Neural crest cell (in vitro differentiated cells): ENCODE data around the gene FRYL. TPM values are rescaled to one million over a fixed set of nuclear protein-coding genes. Genes with fewer than 3 reads are reported as not detected.
"Not testable (repeated sequence)": the region's sequence is repeated elsewhere in the genome, so short reads cannot be mapped to it uniquely, and the experiment has no call there.

Source experiments
- DNase-seq: peaks from one replicate; pipeline ENCODE4 v3.0.0; 2021; ENCODE audit warnings: low read depth, mixed read lengths, low spot score
- H3K27ac Mint-ChIP-seq: one replicate; pipeline ENCODE4 v1.8.0; 2021; ENCODE audit warnings: mild to moderate bottlenecking, mixed read lengths; ENCODE audit not compliant: unreplicated experiment
- H3K27me3 Mint-ChIP-seq: 2 replicates; pipeline ENCODE4 v1.8.0; 2021; ENCODE audit warnings: low read depth, mild to moderate bottlenecking, mixed read lengths
- H3K36me3 Mint-ChIP-seq: 2 replicates; pipeline ENCODE4 v1.8.0; 2021; ENCODE audit warnings: low read depth, mild to moderate bottlenecking, mixed read lengths
- H3K4me1 Mint-ChIP-seq: 2 replicates; pipeline ENCODE4 v1.8.0; 2021; ENCODE audit warnings: mixed read lengths
- H3K4me3 Mint-ChIP-seq: one replicate; pipeline ENCODE4 v1.8.0; 2021; ENCODE audit warnings: mild to moderate bottlenecking, mixed read lengths
- H3K9me3 Mint-ChIP-seq: 2 replicates; pipeline ENCODE4 v1.8.0; 2021; ENCODE audit warnings: mixed read lengths
- CTCF ChIP-seq: fragments of 200-600 bp; sonication (generic); conservative IDR thresholded peaks from 2 replicates; pipeline ENCODE4 v1.5.0; 2021; ENCODE audit warnings: antibody characterized with exemption, mild to moderate bottlenecking
- total RNA-seq: library from RNA; stranded (reverse); gene quantifications from 2 replicates; pipeline ENCODE4 v1.2.1, GENCODE V29; 2021

FRYL gene
- total RNA-seq, 1 donor from 2014 or later = 48.7 TPM

- no peak for TF ChIP-seq CTCF
- no peaks in the 10 kb centered on the region for H3K9me3 Mint-ChIP-seq
- H3K27me3 Mint-ChIP-seq = no peaks in the 10 kb centered on the region
- H3K4me1 Mint-ChIP-seq = peaks cover 28% of the 10 kb centered on the region
- no peak for DNase-seq
- H3K36me3 Mint-ChIP-seq = peaks cover 9% of the 10 kb centered on the region
- H3K27ac Mint-ChIP-seq = no peak overlapping the region
- no peak overlapping the region for H3K4me3 Mint-ChIP-seq
These were observed 93.7 kb downstream of the FRYL start for GRCh38 chr4:48686369-48686768.

DNA sequence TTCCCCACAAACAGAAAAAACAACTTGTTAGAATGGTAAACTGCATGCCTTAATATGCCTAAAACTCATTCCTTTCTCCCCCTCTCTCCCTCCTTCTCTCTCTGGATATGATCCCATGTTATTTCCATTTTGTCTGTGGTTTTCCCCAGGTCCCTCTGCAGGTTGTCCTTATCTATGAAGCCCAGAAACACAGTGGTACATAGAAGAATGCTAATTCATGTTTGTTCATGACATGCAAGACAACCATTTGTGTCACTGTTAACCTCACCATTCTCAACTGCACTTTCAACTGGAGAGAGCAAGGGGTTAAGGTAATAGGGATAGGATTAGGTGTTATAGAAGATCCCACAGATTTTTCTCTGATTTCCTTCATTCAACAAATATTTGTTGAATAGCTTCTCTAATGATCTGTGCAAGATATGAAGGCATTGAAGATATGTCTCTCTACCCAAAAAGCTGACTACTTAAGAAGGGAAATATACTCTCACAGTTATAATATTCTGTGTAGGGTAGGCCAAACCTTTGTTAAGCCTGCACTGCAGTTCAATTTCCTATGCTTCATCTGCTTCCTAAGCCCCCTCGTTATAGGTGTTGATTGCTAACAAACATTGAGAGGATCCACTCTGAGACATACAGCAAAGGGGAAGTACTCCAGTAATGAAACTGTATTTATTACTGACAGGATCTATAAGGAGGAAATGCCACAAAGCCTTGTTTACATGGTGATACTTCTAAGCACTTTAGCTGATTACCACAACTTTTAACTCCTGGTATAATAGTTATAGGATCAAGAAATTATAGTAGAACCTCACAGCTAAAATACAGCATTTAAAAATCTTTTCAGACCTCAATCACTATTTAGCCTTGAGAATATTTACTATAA, 96.1 kb downstream of the FRYL start:
- DNase-seq = no peak
- peaks cover 24% of the 10 kb centered on the region for H3K4me1 Mint-ChIP-seq
- H3K27me3 Mint-ChIP-seq = no peaks in the 10 kb centered on the region
- no peak overlapping the region for H3K27ac Mint-ChIP-seq
- no peaks in the 10 kb centered on the region for H3K9me3 Mint-ChIP-seq
- TF ChIP-seq CTCF = no peak
- no peak overlapping the region for H3K4me3 Mint-ChIP-seq
- peaks cover 9% of the 10 kb centered on the region for H3K36me3 Mint-ChIP-seq

- H3K27me3 Mint-ChIP-seq, H3K27ac Mint-ChIP-seq, DNase-seq, H3K9me3 Mint-ChIP-seq, H3K36me3 Mint-ChIP-seq, H3K4me3 Mint-ChIP-seq: not testable (repeated sequence)
- H3K4me1 Mint-ChIP-seq = peaks cover 20% of the 10 kb centered on the region
These were observed 97.2 kb downstream of the FRYL start for GRCh38 chr4:48682870-48683269.

DNA sequence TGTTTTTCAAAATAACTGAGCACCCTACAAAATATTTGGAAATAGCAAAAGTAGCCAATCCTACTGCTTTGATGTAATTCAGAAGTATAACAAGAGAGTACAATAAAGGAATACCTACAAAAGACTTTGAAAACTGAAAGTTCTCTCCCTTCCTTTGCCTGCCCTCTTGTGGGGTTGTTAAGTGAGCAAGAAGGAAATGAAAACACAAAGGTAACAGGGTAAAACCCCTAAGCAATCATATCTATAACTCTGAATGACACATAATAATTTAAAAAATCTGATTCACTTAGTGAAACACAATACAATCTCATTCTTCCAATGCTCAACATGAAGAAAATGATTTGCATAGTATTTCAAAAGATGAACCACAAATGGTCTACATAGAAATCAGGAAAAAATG, 98.2 kb downstream of the FRYL start:
- peaks cover 10% of the 10 kb centered on the region for H3K4me1 Mint-ChIP-seq
- TF ChIP-seq CTCF = no peak
- H3K4me3 Mint-ChIP-seq = no peak overlapping the region
- H3K27me3 Mint-ChIP-seq = no peaks in the 10 kb centered on the region
- H3K9me3 Mint-ChIP-seq = no peaks in the 10 kb centered on the region
- peaks cover 9% of the 10 kb centered on the region for H3K36me3 Mint-ChIP-seq
- no peak overlapping the region for H3K27ac Mint-ChIP-seq
- DNase-seq = no peak

DNA sequence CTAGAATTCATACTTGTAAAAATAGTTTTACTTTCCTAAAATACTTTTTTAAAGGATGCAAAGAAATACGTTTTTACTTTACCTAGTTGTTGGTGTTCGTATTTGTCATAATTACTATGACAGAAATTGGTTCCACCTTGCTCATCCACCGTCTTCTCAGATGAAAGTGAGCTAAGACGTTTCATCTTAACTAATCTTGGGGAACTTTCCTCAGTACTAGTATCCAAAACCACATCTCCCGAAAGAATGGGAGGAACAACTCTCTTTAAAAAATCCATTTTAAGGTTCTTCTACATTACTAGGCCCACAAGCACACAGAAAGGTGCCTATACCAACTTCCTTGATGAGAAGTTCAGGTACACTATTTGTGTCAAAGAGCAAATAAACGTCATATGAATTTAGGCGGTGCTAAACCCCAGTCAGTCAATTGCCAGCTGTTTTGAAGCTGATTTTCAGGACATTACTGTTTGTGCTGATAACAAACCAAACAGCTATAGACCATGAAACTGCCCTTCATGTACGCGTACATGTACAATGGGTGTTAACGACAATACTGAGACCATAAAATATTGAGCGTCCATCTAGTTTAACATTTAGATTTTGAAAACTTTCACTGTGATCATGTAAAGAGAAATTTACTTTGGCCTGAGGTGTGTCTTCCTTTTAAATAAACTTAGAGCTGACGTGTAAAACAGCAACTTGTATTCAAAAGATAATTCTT, 99.1 kb downstream of the FRYL start:
- Mint-ChIP-seq H3K27ac (no peak overlapping the region), H3K27me3 (no peaks in the 10 kb centered on the region), H3K4me3 (no peak overlapping the region), H3K9me3 (peaks cover 2% of the 10 kb centered on the region), H3K4me1 (peaks cover 3% of the 10 kb centered on the region), H3K36me3 (peaks cover 12% of the 10 kb centered on the region)
- TF ChIP-seq CTCF = no peak
- no peak for DNase-seq

DNA sequence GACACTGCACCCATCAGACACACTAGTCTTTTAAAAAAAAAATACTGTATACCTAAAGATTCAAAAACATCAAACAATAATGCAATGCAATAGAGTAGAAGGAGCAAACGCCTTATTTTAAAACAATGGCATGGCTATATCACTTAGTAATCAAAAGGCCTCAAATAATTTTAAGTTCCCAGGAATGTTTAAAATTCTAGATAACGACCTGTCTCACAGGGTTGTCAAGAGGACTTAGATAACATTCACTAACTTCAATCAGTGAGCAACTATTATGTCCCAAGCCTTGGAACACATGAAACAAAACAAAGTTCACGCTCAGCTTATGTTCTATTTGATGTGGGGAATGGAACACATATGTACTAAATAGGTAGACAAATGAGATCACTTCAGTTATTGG, 106.5 kb downstream of the FRYL start:
- Mint-ChIP-seq H3K9me3 (peaks cover 9% of the 10 kb centered on the region), H3K4me3 (no peak overlapping the region), H3K27me3 (no peaks in the 10 kb centered on the region), H3K27ac (no peak overlapping the region), H3K4me1 (no peaks in the 10 kb centered on the region), H3K36me3 (peaks cover 13% of the 10 kb centered on the region)
- TF ChIP-seq CTCF = no peak
- DNase-seq = no peak
